HG03196 (cell line): ENCODE results near the gene KLHDC9.

Experiments
- ATAC-seq: cut with Tn5 transposase; IDR thresholded peaks from one replicate; pipeline ENCODE4 v1.9.1; 2021; ENCODE audit not compliant: unreplicated experiment

KLHDC9 gene

DNA sequence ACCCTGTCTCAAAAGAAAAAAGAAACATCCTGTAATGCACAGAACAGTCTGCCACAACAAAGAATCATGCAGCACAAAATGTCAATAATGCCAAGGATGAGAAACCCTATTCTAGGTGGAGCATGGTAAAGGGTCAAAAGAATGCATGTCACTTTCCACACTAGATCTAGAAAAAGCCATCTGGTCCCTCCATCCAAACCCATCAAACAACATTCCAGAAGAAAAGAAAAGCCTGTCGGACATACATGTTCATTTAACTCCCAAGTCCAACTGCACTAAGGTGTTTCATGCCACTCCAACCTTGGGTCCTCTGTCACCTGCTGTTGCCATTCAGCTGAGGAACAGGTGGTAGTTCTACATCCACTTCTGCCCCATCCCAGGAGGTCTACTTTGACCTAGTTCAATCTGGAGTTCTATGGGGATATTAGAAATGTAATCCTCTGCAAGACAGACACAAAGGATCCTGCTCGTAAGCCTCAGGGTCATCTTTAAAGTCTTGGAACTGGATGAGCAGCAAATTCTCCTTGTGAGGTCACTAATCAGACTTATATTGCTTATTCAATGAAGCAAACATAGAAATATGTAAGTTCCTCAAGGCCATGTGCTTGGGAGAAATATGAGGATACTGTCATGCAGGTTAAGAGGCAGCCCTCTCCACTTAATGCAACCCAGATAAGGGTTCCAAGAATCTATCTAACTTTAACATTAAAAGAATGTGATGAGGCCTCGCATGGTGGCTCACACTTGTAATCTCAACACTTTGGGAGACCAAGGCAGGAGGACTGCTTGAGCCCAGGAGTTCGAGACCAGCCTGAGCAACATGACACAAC, 30.6 kb downstream of the KLHDC9 start:
- no peak for ATAC-seq

- ATAC-seq = no peak
These were observed 32.1 kb downstream of the KLHDC9 start for GRCh38 chr1:161130266-161130665.

DNA sequence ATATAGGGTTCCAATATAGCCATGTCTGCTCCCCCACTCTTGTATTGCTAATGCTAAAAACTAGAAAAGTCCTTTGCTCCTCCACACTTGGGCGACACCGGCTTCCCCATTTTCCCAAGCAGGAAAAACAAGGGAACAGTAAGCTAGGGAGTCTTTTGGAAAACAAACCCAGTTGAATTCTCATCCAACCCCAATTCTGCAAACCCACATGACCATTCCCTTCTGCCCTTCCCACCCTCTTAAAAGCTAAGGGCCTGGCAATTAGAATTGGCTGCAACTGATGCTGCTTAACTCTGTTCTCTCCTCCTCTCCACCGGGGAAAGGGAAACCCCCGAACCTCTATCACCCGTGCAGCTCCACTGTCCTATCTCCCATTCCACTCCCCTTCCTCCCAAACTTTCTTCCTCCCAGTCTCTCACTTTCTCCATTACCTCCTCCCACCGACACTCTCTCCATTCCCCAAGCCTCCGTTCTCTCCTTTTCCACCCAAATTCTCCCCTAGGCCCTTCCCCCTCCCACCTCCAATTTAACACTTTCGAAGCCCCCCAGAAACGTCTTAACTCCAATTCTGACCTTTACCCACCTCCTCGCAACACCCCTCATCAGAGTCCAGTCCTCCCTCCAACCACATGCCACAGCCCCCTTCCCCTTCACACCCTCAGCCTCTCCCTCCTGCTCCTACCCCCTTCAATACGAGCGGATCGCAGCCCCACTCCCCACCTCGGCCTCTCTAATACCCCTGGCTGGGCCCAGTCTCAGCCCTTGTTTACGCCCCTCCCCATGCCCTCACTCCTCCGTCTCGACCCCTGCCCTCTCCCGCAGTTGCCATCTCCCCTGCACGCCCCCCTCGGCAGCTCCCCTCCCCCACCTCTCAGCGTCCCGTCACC, 33.6 kb downstream of the KLHDC9 start:
- peak; percentile 5 for ATAC-seq

DNA sequence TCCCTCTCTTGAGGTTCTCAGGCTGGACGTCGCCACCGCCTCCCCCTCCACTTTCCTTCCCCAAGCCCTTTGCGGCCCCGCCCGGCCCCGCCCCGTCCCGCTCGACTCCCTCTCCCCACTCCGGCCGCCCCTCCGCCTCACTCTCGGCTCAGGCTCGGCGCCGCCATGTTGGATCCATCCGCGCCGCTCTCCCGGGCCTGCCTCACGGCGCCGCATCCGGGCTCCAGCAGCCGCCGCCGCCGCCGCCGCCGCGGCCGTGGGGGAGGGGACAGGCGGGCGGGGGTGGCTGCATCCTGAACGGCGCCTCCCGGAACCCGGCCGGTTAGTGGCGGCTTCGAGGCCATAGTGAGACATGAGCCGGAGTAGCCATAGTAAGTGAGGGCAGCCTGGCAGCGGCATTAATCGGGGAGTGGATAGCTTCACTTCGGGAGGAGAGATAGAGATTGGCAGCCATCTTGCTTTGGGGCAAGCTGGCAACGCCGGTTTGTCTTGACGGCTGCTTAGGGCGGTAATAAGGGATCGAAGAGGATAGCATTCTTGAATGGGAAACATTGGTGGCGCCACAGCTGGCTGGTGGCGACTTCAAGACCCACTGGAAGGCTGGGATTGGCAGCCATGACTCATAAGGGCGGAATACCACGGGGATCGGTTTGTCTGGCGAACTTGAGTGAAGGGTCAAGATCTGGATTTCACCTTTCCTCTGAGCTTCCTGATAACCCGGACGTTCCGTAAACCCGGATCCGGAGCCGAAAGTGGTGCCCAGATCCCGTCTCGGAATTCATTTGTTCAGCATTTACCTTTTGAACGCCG, 34.5 kb downstream of the KLHDC9 start, which contains the start of gene DEDD:
DEDD (minus strand) TSS at position 258 of the 810 bp plus-strand sequence. CDS start 8,205 bp downstream, outside the sequence.
- peak; percentile 89 for ATAC-seq

- ATAC-seq = peak; percentile 21
These were observed 35.1 kb downstream of the KLHDC9 start for GRCh38 chr1:161133220-161133740.

DNA sequence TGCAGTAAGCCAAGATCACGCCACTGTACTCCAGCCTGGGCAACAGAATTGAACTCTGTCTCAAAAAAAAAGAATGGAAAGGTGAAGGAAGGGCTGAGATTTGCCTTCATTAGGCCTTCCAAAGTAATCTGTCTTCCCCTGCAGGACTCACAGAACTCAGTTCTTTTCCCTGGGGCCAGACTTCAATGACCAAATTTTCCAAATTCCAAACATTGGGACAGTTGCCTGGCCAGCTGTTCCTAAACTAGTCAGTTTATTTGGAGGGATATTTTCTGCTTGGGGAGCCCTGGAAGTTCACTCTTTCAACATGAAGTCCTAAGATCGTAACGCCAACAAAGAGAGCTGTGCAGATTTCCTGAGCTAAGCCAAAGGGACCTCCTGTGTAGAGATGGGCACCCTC, 39.7 kb downstream of the KLHDC9 start:
- no peak for ATAC-seq

DNA sequence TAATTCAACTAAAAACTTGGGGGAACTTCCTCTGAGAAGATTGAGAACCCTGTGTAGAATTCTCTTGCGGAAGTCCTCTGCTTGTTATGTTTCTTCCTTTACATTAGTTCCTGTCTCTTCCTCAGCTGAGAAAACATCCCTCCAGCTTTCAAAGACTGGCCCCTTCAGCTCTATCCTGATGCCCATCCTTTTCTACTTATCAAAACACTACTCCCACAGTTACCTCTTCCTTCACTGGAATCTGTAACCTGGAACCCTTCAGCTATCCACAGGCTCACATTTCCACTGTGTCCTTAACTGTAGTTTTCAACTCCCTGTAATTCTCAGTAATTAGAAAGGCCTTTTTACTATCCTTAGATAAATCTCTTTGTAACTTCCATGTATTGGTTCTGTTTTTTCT, 40.3 kb downstream of the KLHDC9 start:
- no peak for ATAC-seq

DNA sequence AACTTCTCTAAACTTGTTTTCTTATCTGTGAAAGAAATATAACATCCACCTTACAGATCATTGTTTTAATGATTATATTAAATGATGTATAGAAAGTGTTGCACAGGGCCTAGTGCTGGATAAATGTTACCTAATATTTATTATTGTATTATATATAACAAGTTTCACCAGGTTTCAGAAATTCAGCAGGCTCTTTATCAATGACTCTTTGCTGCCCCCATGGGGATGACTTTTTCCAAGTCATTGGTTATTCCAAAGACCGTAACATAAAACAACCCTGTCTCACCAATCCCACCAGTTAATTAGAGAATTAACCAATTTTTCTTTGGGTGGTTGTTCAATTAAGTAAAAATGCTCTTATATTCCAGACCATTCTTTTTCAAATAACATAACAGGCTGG, 41.6 kb downstream of the KLHDC9 start:
- no peak for ATAC-seq

GRCh38 chr1:161140755-161141400, 42.7 kb downstream of the KLHDC9 start:
- no peak for ATAC-seq

DNA sequence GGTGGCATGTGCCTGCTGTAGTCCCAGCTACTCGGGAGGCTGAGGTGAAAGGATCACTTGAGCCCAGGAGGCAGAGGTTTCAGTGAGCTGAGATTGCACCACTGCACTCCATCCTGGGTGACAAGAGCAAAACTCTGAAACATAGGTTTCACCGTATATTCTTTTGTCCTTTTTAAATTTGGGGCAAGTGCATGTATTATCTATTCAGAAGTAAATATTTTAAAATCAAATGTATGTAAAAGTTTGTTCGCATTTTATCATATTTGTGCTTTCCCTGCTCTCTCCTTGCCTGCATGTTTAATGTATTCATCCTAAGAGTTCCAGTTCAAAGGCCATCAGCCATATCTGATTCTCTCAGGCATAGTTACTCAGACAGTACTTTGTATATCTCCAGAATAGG, 47.7 kb downstream of the KLHDC9 start:
- ATAC-seq = no peak
